Right lobe of liver (tissue), 6 donors: ENCODE measurements around the gene EIF2B2. TPM values are rescaled to one million over a fixed set of nuclear protein-coding genes. Genes with fewer than 3 reads are reported as not detected.

ENCODE experiments used
- ATAC-seq, 4 donors: fragments of 200-7000 bp; cut with Tn5 transposase; one replicate each; pipeline ENCODE4 v1.9.1; 2020; ENCODE audit warnings: mild to moderate bottlenecking in 4 of 4, moderate library complexity in 4 of 4
- DNase-seq, 3 donors: peaks; one replicate each; pipeline ENCODE4 v3.0.0-alpha.2; 2020
- H3K27ac ChIP-seq, 3 donors: fragments of 200-600 bp; one replicate each; pipeline ENCODE4 v1.8.0; 2022
- H3K27me3 ChIP-seq, 2 donors: fragments of 200-600 bp; one replicate each; pipeline ENCODE4 v1.8.0; 2022
- H3K36me3 ChIP-seq, 4 donors: fragments of 200-600 bp; sonication (generic) in 1 of 4; one replicate each; pipeline versions ENCODE4 v1.5.1 to v1.8.0; 2017 to 2022; ENCODE audit warnings: control low read depth in 1 of 4
- H3K4me1 ChIP-seq, 4 donors: fragments of 200-600 bp; sonication (generic) in 1 of 4; one replicate each; pipeline versions ENCODE4 v1.5.1 to v1.8.0; 2017 to 2022; ENCODE audit warnings: control low read depth in 1 of 4
- H3K4me3 ChIP-seq, 3 donors: fragments of 200-600 bp; one replicate each; pipeline ENCODE4 v1.8.0; 2022
- H3K9me3 ChIP-seq, 4 donors: fragments of 200-600 bp; sonication (generic) in 1 of 4; one replicate each; pipeline versions ENCODE4 v1.5.1 to v1.8.0; 2017 to 2022; ENCODE audit warnings: control low read depth in 1 of 4
- POLR2A ChIP-seq: fragments of 450-650 bp; IDR thresholded peaks from one replicate; pipeline ENCODE4 v1.6.1; 2017; ENCODE audit warnings: antibody characterized with exemption, mild to moderate bottlenecking
- WGBS: methylation state at CpG from one replicate; pipeline ENCODE4 v1.1.6; 2018; ENCODE audit warnings: low coverage, low lambda C conversion rate; ENCODE audit not compliant: insufficient coverage; ENCODE audit errors: missing lambda C conversion rate; 5-methylcytosine and 5-hydroxymethylcytosine counted together
- intact Hi-C, 2 donors: fragments of 100-400 bp; cut with DNase I; formaldehyde crosslinking; loops; one replicate each; pipeline versions ENCODE4 v1.11.2 to v1.14.1; 2022
- total RNA-seq, 6 experiments: library from RNA; depleted of rRNA in 2 of 6; stranded (reverse); fragments of >200 nt in 2 of 6; fragmentation: NEBNext Ultra II Directional in 3 of 6; extraction: Animal tissue kit (Norgen Biotek cat#: 25700) in 3 of 6; gene quantifications; one replicate each; pipeline versions ENCODE4 v1.1.0 to v1.2.4, GENCODE V29; 2016 to 2023
- TF ChIP-seq, protein P1 (sequence below), 4 donors: fragments of 200-600 bp in 3 of 4; fragments of 450-650 bp in 1 of 4; IDR thresholded peaks; one replicate each; pipeline versions ENCODE4 v1.5.1 to v1.8.0; 2016 to 2022; ENCODE audit warnings: antibody characterized with exemption in 4 of 4, mild to moderate bottlenecking in 2 of 4
- donor health status: DM: no; HTN: yes; CAD: no.
- donor health status: DM: no; HTN: no; CAD: no.
- donor health status: DM: no; HTN: no; CAD: no.
- donor health status: DM: no; HTN: yes; CAD: no.
- donor health status: DM: no; HTN: yes; CAD: no.

The EIF2B2 gene
- total RNA-seq, 6 experiments from 2014 or later, result 16.1 to 37.5 (median 20.1) TPM

DNA sequence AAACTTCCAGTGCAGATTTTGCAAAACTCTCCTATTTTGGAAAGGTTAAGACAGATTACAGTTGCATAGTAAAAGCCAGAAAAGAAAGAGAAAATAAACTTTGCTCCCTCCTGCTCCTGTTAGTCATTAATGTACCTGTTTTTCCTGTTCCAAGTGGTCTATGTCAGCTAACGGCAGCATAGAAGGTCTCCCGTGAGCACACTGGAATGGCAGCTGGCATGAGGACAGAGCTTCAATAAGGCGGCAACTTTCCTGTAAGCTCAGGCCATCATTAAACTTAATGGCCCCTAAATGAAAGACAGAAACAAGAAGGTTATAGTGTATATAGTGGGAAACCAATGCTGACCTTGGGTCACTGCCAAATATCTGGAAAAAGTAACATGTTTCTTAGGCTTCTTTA, 16.0 kb downstream of the EIF2B2 start:
- intact Hi-C loops, result no loop called here
- TF ChIP-seq POLR2A, result no peak
- TF ChIP-seq, protein P1, sequence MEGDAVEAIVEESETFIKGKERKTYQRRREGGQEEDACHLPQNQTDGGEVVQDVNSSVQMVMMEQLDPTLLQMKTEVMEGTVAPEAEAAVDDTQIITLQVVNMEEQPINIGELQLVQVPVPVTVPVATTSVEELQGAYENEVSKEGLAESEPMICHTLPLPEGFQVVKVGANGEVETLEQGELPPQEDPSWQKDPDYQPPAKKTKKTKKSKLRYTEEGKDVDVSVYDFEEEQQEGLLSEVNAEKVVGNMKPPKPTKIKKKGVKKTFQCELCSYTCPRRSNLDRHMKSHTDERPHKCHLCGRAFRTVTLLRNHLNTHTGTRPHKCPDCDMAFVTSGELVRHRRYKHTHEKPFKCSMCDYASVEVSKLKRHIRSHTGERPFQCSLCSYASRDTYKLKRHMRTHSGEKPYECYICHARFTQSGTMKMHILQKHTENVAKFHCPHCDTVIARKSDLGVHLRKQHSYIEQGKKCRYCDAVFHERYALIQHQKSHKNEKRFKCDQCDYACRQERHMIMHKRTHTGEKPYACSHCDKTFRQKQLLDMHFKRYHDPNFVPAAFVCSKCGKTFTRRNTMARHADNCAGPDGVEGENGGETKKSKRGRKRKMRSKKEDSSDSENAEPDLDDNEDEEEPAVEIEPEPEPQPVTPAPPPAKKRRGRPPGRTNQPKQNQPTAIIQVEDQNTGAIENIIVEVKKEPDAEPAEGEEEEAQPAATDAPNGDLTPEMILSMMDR (IDR thresholded peaks at IDR 0.05), result no peak
- DNase-seq (no peak), ATAC-seq (no peak)
- WGBS, result 78% methylated on average over 2 of the region's 3 CpGs
- Histone ChIP-seq H3K27me3 (no peaks in the 10 kb centered on the region), H3K27ac (no peak overlapping the region), H3K4me3 (no peak overlapping the region), H3K36me3 (peaks cover 0 to 53% (median 34%) of the 10 kb centered on the region in 4 donors), H3K9me3 (no peaks in the 10 kb centered on the region), H3K4me1 (no peaks in the 10 kb centered on the region)

DNA sequence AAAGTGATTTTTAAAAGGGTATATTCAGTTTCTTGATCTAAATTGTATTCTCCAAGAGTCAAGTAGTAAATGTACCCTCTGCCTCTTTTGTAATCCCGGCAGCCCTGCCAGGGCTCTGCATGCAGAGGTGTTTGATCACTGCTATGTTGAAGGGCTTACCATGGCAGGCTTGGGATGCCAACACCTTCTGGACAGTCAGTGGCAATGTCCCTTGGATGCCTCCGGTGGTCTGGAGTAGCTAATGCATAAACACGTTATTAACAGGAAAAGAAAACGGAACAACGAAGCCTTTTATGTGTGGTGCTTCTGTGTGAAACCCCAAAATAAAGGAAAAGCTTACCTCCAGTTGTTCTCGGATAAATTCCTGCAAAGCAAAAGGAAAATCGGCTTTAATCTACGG, 19.9 kb downstream of the EIF2B2 start:
- WGBS, result 65% methylated on average over 8 of the region's 8 CpGs
- Histone ChIP-seq H3K4me1 (no peaks in the 10 kb centered on the region), H3K27ac (no peak overlapping the region), H3K36me3 (peaks cover 0 to 29% (median 9%) of the 10 kb centered on the region in 4 donors), H3K4me3 (no peak overlapping the region), H3K9me3 (no peaks in the 10 kb centered on the region), H3K27me3 (no peaks in the 10 kb centered on the region)
- ATAC-seq, result peak; percentile 44 to 65 (median 58)
- no peak for DNase-seq
- intact Hi-C loops, result no loop called here
- TF ChIP-seq POLR2A, result no peak
- TF ChIP-seq, protein P1 (IDR thresholded peaks at IDR 0.05), result peak; percentile 16 to 25 (median 20)

DNA sequence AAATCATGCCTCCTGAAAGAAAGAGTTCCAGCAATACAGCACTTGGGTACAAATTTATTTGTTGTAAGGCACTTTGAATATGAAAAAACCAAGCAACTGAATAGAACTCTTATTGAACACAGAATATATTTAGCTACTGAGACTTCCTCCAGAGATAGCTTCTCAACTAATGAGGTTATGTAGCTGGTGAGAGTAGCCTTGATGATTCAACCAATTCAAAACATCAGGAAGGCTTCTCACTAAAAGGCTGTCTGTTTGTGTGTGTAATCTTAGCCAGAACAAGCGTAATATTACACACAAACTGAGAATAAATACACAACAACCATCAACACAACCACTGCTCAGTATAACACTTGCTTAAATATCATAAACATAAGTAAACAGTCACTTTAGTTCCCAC, 20.4 kb downstream of the EIF2B2 start:
- Histone ChIP-seq H3K27me3 (no peaks in the 10 kb centered on the region), H3K36me3 (peaks cover 0 to 28% (median 7%) of the 10 kb centered on the region in 4 donors), H3K4me1 (no peaks in the 10 kb centered on the region), H3K9me3 (no peaks in the 10 kb centered on the region), H3K27ac (no peak overlapping the region), H3K4me3 (no peak overlapping the region)
- intact Hi-C loops, result no loop called here
- DNase-seq (no peak), ATAC-seq (peak in 1 of 4 donors; percentile 40)
- TF ChIP-seq, protein P1 (IDR thresholded peaks at IDR 0.05), result no peak
- TF ChIP-seq POLR2A, result no peak
- WGBS, result 64% methylated on average over 1 of the region's 1 CpG

DNA sequence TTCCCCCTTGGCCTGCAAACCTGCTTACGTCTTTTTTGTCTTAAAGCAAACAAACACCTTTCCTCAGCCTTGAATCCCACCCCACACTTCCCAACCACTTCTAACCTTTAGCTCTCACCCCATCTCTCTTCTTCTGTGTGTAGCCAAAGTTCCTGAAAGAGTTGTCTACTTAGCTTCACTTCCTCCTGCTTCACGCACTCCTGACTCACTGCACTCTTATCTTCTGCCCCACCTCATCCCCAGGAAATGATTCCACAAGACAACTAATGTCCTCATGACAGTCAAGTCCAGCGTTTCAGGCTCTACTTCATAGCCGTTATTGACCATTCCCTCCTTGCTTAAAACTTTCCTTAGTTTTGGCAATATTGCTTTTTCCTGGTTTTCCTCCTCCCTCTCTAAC, 22.4 kb downstream of the EIF2B2 start:
- Histone ChIP-seq H3K27ac (no peak overlapping the region), H3K36me3 (peaks cover 0 to 23% (median 5%) of the 10 kb centered on the region in 4 donors), H3K4me3 (no peak overlapping the region), H3K27me3 (no peaks in the 10 kb centered on the region), H3K4me1 (no peaks in the 10 kb centered on the region), H3K9me3 (no peaks in the 10 kb centered on the region)
- ATAC-seq (peak in 3 of 4 donors; percentile 42 to 70 (median 64)), DNase-seq (no peak)
- WGBS, result 79% methylated on average over 4 of the region's 4 CpGs
- TF ChIP-seq, protein P1 (IDR thresholded peaks at IDR 0.05), result no peak
- no peak for TF ChIP-seq POLR2A
- intact Hi-C loops, result no loop called here

DNA sequence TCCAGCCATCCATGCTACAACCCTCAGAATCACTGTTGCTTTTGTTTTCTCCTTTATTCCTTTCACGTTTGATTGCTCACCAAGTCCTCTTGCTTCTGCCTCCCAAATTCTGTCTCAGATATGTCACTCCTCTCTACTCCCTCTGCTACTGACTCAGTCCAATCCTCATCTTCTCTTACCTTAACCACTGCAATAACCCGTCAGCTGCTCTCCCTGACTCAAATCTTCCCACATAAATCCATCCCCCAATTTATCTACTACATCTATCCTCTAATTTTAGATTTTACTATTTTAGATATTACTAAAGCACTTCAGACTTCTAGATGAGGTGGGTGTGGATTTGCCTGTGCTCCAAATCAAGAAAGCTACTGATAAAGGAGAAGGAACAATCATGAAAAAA, 23.2 kb downstream of the EIF2B2 start:
- TF ChIP-seq, protein P1 (IDR thresholded peaks at IDR 0.05), result no peak
- no peak for TF ChIP-seq POLR2A
- 83% methylated on average over 2 of the region's 2 CpGs for WGBS
- Histone ChIP-seq H3K4me1 (no peaks in the 10 kb centered on the region), H3K9me3 (no peaks in the 10 kb centered on the region), H3K4me3 (no peak overlapping the region), H3K27ac (no peak overlapping the region), H3K27me3 (no peaks in the 10 kb centered on the region), H3K36me3 (peaks cover 0 to 21% (median 8%) of the 10 kb centered on the region in 4 donors)
- DNase-seq (no peak), ATAC-seq (no peak)
- intact Hi-C loops, result no loop called here
